ENCODE data around the gene PCK1. TPM values are rescaled to one million over a fixed set of nuclear protein-coding genes. Genes with fewer than 3 reads are reported as not detected.

The PCK1 gene
- total and polyA plus RNA-seq, 4 donors = 0.21 to 49.2 (median 0.54) TPM

- Histone ChIP-seq H3K9me3 (ENCODE audit: control insufficient read depth, low read length) (no peaks in the 10 kb centered on the region), H3K4me1 (ENCODE audit: control insufficient read depth in 1 of 2, insufficient read depth in 2 of 2, low read length in 2 of 2) (no peaks in the 10 kb centered on the region), H3K27me3 (ENCODE audit: control insufficient read depth in 1 of 2, insufficient read depth in 2 of 2, low read length in 1 of 2) (no peaks in the 10 kb centered on the region), H3K36me3 (ENCODE audit: control insufficient read depth in 1 of 2, insufficient read depth in 2 of 2, low read length in 1 of 2) (no peaks in the 10 kb centered on the region), H3K4me3 (ENCODE audit: low read length in 2 of 2) (no peak overlapping the region), H3K27ac (ENCODE audit: low read depth in 1 of 2, low read length in 2 of 2) (no peak overlapping the region)
- peak in 1 of 2 donors; percentile 57 for DNase-seq
- ATAC-seq (ENCODE audit: low FRiP score) = no peak
- intact Hi-C loops (cut with DNase I) = no loop called here
- 80 to 83% methylated on average over 13 of the region's 13 CpGs for WGBS, 2 donors
Measured at GRCh38 chr20:57568088-57568896, 7.4 kb downstream of the PCK1 start.

GRCh38 chr20:57568960-57569359 lies 8.1 kb downstream of the PCK1 start:
- no peak for DNase-seq
- WGBS, 2 donors = 92 to 93% methylated on average over 12 of the region's 12 CpGs
- Histone ChIP-seq H3K4me1 (ENCODE audit: control insufficient read depth in 1 of 2, insufficient read depth in 2 of 2, low read length in 2 of 2) (no peaks in the 10 kb centered on the region), H3K27ac (ENCODE audit: low read depth in 1 of 2, low read length in 2 of 2) (no peak overlapping the region), H3K36me3 (ENCODE audit: control insufficient read depth in 1 of 2, insufficient read depth in 2 of 2, low read length in 1 of 2) (no peaks in the 10 kb centered on the region), H3K9me3 (ENCODE audit: control insufficient read depth, low read length) (no peaks in the 10 kb centered on the region), H3K27me3 (ENCODE audit: control insufficient read depth in 1 of 2, insufficient read depth in 2 of 2, low read length in 1 of 2) (no peaks in the 10 kb centered on the region), H3K4me3 (ENCODE audit: low read length in 2 of 2) (no peak overlapping the region)
- intact Hi-C loops (cut with DNase I) = no loop called here
- no peak for ATAC-seq (ENCODE audit: low FRiP score)

DNA sequence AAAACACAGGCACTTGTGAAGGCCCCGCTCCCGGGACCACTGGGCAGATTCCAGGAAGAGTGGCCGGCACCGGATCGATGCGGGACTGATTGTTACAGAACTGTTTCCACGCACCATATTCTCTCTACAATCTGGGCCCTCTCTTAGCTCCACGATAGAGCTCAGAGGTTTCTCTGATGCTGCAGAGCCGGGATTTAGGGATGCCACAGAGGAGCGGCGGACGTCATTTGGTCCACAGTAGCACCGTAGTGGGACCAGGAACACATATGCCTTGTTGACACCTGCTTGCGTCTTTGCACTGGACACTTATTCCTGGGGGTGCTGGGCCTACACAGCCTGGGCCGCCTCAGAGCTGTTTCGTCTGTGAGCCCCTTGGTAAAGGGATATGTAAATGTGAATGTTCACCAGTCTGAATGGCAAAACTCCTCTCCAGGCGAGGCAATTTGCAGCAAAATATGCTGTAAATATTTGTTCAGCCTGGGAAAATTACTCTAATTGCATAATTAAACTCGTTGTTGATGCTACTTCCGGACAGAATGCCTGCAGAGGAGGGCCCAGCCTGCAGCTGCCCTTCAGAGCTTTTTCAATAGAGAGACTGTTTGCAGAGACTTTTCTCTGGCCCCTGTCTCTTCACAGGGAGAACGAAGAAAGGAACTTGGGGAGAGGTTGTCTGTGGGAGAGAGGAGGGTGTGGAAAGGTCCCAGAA lies 9.4 kb downstream of the PCK1 start:
- Histone ChIP-seq H3K27ac (ENCODE audit: low read depth in 1 of 2, low read length in 2 of 2) (no peak overlapping the region), H3K36me3 (ENCODE audit: control insufficient read depth in 1 of 2, insufficient read depth in 2 of 2, low read length in 1 of 2) (no peaks in the 10 kb centered on the region), H3K4me3 (ENCODE audit: low read length in 2 of 2) (no peak overlapping the region), H3K4me1 (ENCODE audit: control insufficient read depth in 1 of 2, insufficient read depth in 2 of 2, low read length in 2 of 2) (no peaks in the 10 kb centered on the region), H3K9me3 (ENCODE audit: control insufficient read depth, low read length) (no peaks in the 10 kb centered on the region), H3K27me3 (ENCODE audit: control insufficient read depth in 1 of 2, insufficient read depth in 2 of 2, low read length in 1 of 2) (no peaks in the 10 kb centered on the region)
- DNase-seq (peak in 1 of 2 donors; percentile 41), ATAC-seq (ENCODE audit: low FRiP score) (no peak)
- intact Hi-C loops (cut with DNase I) = no loop called here
- 84% methylated on average over 20 of the region's 20 CpGs for WGBS, 2 donors

- ATAC-seq (ENCODE audit: low FRiP score) (no peak), DNase-seq (no peak)
- 69 to 71% methylated on average over 8 of the region's 8 CpGs for WGBS, 2 donors
- intact Hi-C loops (cut with DNase I) = no loop called here
- no peak overlapping the region for H3K27ac ChIP-seq (ENCODE audit: low read depth in 1 of 2, low read length in 2 of 2)
- no peaks in the 10 kb centered on the region for H3K36me3 ChIP-seq (ENCODE audit: control insufficient read depth in 1 of 2, insufficient read depth in 2 of 2, low read length in 1 of 2)
- no peaks in the 10 kb centered on the region for H3K4me1 ChIP-seq (ENCODE audit: control insufficient read depth in 1 of 2, insufficient read depth in 2 of 2, low read length in 2 of 2)
- H3K4me3 ChIP-seq (ENCODE audit: low read length in 2 of 2) = no peak overlapping the region
- no peaks in the 10 kb centered on the region for H3K27me3 ChIP-seq (ENCODE audit: control insufficient read depth in 1 of 2, insufficient read depth in 2 of 2, low read length in 1 of 2)
- H3K9me3 ChIP-seq (ENCODE audit: control insufficient read depth, low read length) = no peaks in the 10 kb centered on the region
Measured at GRCh38 chr20:57570920-57571319, 10.0 kb downstream of the PCK1 start.

GRCh38 chr20:57571782-57572416 lies 11.0 kb downstream of the PCK1 start:
- WGBS, 2 donors = 88 to 93% methylated on average over 3 of the region's 3 CpGs
- intact Hi-C loops (cut with DNase I) = no loop called here
- no peaks in the 10 kb centered on the region for H3K4me1 ChIP-seq (ENCODE audit: control insufficient read depth in 1 of 2, insufficient read depth in 2 of 2, low read length in 2 of 2)

DNA sequence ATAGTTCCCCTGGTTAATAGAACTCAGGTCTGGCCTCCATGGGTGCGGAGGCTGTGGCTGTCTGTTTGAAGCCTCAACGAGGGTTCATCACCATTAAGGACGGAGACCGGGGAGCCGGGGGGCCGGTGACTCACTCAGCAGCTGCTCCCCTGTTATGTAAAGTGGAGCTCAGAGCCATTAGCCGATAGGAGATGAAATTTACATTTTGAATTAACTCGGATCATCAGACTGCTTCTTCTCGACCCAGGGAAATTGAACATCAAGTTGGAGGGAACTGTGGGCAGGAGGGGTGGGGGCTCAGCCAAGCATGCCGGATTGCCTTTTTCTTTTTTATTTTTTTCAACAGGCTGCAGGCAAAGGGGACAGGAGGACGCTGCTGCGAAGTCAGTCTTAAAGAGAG lies 12.3 kb downstream of the PCK1 start:
- no peak overlapping the region for H3K4me3 ChIP-seq (ENCODE audit: low read length in 2 of 2)
- no peaks in the 10 kb centered on the region for H3K27me3 ChIP-seq (ENCODE audit: control insufficient read depth in 1 of 2, insufficient read depth in 2 of 2, low read length in 1 of 2)
- H3K36me3 ChIP-seq (ENCODE audit: control insufficient read depth in 1 of 2, insufficient read depth in 2 of 2, low read length in 1 of 2) = no peaks in the 10 kb centered on the region
- WGBS, 2 donors = 66 to 67% methylated on average over 12 of the region's 12 CpGs
- intact Hi-C loops (cut with DNase I) = no loop called here
- no peaks in the 10 kb centered on the region for H3K9me3 ChIP-seq (ENCODE audit: control insufficient read depth, low read length)
- DNase-seq (peak in 1 of 2 donors; percentile 56), ATAC-seq (ENCODE audit: low FRiP score) (no peak)
- no peaks in the 10 kb centered on the region for H3K4me1 ChIP-seq (ENCODE audit: control insufficient read depth in 1 of 2, insufficient read depth in 2 of 2, low read length in 2 of 2)
- H3K27ac ChIP-seq (ENCODE audit: low read depth in 1 of 2, low read length in 2 of 2) = no peak overlapping the region

More at GRCh38 chr20:57571782-57572416, 11.0 kb downstream of the PCK1 start:
- Histone ChIP-seq H3K36me3 (ENCODE audit: control insufficient read depth in 1 of 2, insufficient read depth in 2 of 2, low read length in 1 of 2) (no peaks in the 10 kb centered on the region), H3K9me3 (ENCODE audit: control insufficient read depth, low read length) (no peaks in the 10 kb centered on the region), H3K27ac (ENCODE audit: low read depth in 1 of 2, low read length in 2 of 2) (no peak overlapping the region), H3K27me3 (ENCODE audit: control insufficient read depth in 1 of 2, insufficient read depth in 2 of 2, low read length in 1 of 2) (no peaks in the 10 kb centered on the region), H3K4me3 (ENCODE audit: low read length in 2 of 2) (no peak overlapping the region)
- ATAC-seq (ENCODE audit: low FRiP score) = no peak
- DNase-seq = no peak

GRCh38 chr20:57573894-57574293 lies 13.0 kb downstream of the PCK1 start:
- DNase-seq (no peak), ATAC-seq (ENCODE audit: low FRiP score) (no peak)
- intact Hi-C loops (cut with DNase I) = no loop called here
- Histone ChIP-seq H3K9me3 (ENCODE audit: control insufficient read depth, low read length) (no peaks in the 10 kb centered on the region), H3K27me3 (ENCODE audit: control insufficient read depth in 1 of 2, insufficient read depth in 2 of 2, low read length in 1 of 2) (no peaks in the 10 kb centered on the region), H3K27ac (ENCODE audit: low read depth in 1 of 2, low read length in 2 of 2) (no peak overlapping the region), H3K4me1 (ENCODE audit: control insufficient read depth in 1 of 2, insufficient read depth in 2 of 2, low read length in 2 of 2) (no peaks in the 10 kb centered on the region), H3K4me3 (ENCODE audit: low read length in 2 of 2) (no peak overlapping the region), H3K36me3 (ENCODE audit: control insufficient read depth in 1 of 2, insufficient read depth in 2 of 2, low read length in 1 of 2) (no peaks in the 10 kb centered on the region)
- 69 to 80% methylated on average over 5 of the region's 5 CpGs for WGBS, 2 donors

DNA sequence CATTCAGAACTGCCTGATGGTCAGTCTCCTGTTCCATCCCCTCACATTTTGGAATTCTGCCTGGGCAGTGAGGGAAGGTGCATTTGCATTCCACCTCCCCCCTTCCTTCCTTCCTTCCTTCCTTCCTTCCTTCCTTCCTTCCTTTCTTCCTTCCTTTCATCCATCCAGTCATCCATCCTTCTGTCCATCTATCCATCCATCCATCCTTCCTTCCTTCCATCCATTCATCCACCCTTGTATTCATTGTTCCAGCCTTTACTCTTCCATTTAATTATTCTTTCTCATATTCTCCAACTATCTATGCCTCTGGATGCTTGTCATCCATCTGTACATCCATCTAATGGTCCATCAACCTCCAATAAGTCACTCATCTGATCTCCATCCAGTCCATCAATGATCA lies 14.0 kb downstream of the PCK1 start:
- intact Hi-C loops (cut with DNase I) = no loop called here
- ATAC-seq (ENCODE audit: low FRiP score) (no peak), DNase-seq (no peak)
- Histone ChIP-seq H3K9me3 (ENCODE audit: control insufficient read depth, low read length) (no peaks in the 10 kb centered on the region), H3K4me3 (ENCODE audit: low read length in 2 of 2) (no peak overlapping the region), H3K27ac (ENCODE audit: low read depth in 1 of 2, low read length in 2 of 2) (no peak overlapping the region), H3K36me3 (ENCODE audit: control insufficient read depth in 1 of 2, insufficient read depth in 2 of 2, low read length in 1 of 2) (no peaks in the 10 kb centered on the region), H3K4me1 (ENCODE audit: control insufficient read depth in 1 of 2, insufficient read depth in 2 of 2, low read length in 2 of 2) (no peaks in the 10 kb centered on the region), H3K27me3 (ENCODE audit: control insufficient read depth in 1 of 2, insufficient read depth in 2 of 2, low read length in 1 of 2) (no peaks in the 10 kb centered on the region)
